Glutamatergic neuron (in vitro differentiated cells): ENCODE data around the gene KLF3. TPM values are rescaled to one million over a fixed set of nuclear protein-coding genes. Genes with fewer than 3 reads are reported as not detected.

Experiments used
- DNase-seq: peaks from one replicate; pipeline ENCODE4 v3.0.0; 2022
- H3K27ac Mint-ChIP-seq: one replicate; pipeline ENCODE4 v1.8.0; 2020; ENCODE audit warnings: mild to moderate bottlenecking, mixed read lengths, inconsistent platforms; ENCODE audit not compliant: unreplicated experiment
- H3K27me3 Mint-ChIP-seq: one replicate; pipeline ENCODE4 v1.8.0; 2020; ENCODE audit warnings: mild to moderate bottlenecking, moderate library complexity, mixed read lengths, inconsistent platforms; ENCODE audit not compliant: unreplicated experiment
- H3K36me3 Mint-ChIP-seq: one replicate; pipeline ENCODE4 v1.8.0; 2020; ENCODE audit warnings: mild to moderate bottlenecking, mixed read lengths, inconsistent platforms; ENCODE audit not compliant: unreplicated experiment
- H3K4me1 Mint-ChIP-seq: one replicate; pipeline ENCODE4 v1.8.0; 2020; ENCODE audit warnings: mild to moderate bottlenecking, low read depth, mixed read lengths, inconsistent platforms; ENCODE audit not compliant: unreplicated experiment
- H3K4me3 Mint-ChIP-seq: one replicate; pipeline ENCODE4 v1.8.0; 2020; ENCODE audit warnings: mild to moderate bottlenecking, mixed read lengths, inconsistent platforms; ENCODE audit not compliant: unreplicated experiment
- H3K9me3 Mint-ChIP-seq: one replicate; pipeline ENCODE4 v1.8.0; 2020; ENCODE audit warnings: mild to moderate bottlenecking, moderate library complexity, mixed read lengths, inconsistent platforms; ENCODE audit not compliant: unreplicated experiment
- total RNA-seq: library from RNA; stranded (reverse); fragmentation: NEBNext Ultra II Directional; extraction: Animal tissue kit (Norgen Biotek cat#: 25700); gene quantifications from one replicate; pipeline ENCODE4 v1.2.1, GENCODE V29; 2021; ENCODE audit not compliant: unreplicated experiment
- TF ChIP-seq, protein P1 (sequence below): fragments of 200-600 bp; sonication (generic); IDR thresholded peaks from one replicate; pipeline ENCODE4 v1.5.0; 2021; ENCODE audit not compliant: partially characterized antibody, unreplicated experiment

The KLF3 gene
- total RNA-seq, 1 donor from 2014 or later: 38.4 TPM

DNA sequence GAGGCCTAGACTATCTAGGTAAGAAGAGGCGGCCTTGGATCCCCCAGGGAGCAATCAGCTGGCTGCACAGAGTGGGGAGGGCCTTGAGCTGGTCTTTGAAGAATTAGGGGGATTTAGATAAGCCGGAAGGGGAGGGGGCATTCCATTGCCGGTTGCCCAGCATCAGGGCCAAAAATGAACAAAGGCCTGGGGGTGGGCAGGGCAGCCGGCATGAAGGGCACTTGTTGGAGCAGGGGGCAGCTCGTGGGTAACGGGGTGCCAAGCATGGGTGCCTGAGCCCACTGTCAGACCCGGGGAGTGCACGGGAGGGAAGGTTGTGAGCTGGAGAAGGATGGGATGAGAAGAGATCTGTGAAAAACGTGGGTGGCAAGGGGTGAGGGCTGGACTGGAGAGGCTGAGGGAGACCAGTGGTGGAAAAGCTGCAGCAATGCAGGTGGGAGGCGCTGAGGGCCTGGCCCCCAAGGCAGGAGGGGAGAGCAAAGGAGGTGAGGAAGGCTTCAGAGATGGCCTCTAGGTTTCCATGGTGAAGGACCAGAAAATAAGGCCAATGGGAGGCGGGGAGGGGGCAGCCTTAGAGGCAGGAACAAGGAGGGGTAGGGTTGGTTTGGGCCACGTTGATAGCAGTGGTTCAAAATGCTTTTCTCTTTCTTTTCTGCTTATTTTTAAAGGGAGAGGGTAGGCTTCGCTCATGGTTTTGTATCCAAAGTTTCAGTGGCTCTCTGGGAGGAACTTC lies 8.6 kb downstream of the KLF3 start:
- Mint-ChIP-seq H3K27ac (peak overlapping the region; percentile 43), H3K27me3 (peaks cover 1% of the 10 kb centered on the region), H3K4me1 (peaks cover 56% of the 10 kb centered on the region), H3K36me3 (no peaks in the 10 kb centered on the region), H3K9me3 (peaks cover 2% of the 10 kb centered on the region), H3K4me3 (no peak overlapping the region)
- TF ChIP-seq, protein P1, sequence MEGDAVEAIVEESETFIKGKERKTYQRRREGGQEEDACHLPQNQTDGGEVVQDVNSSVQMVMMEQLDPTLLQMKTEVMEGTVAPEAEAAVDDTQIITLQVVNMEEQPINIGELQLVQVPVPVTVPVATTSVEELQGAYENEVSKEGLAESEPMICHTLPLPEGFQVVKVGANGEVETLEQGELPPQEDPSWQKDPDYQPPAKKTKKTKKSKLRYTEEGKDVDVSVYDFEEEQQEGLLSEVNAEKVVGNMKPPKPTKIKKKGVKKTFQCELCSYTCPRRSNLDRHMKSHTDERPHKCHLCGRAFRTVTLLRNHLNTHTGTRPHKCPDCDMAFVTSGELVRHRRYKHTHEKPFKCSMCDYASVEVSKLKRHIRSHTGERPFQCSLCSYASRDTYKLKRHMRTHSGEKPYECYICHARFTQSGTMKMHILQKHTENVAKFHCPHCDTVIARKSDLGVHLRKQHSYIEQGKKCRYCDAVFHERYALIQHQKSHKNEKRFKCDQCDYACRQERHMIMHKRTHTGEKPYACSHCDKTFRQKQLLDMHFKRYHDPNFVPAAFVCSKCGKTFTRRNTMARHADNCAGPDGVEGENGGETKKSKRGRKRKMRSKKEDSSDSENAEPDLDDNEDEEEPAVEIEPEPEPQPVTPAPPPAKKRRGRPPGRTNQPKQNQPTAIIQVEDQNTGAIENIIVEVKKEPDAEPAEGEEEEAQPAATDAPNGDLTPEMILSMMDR: no peak
- DNase-seq: no peak

DNA sequence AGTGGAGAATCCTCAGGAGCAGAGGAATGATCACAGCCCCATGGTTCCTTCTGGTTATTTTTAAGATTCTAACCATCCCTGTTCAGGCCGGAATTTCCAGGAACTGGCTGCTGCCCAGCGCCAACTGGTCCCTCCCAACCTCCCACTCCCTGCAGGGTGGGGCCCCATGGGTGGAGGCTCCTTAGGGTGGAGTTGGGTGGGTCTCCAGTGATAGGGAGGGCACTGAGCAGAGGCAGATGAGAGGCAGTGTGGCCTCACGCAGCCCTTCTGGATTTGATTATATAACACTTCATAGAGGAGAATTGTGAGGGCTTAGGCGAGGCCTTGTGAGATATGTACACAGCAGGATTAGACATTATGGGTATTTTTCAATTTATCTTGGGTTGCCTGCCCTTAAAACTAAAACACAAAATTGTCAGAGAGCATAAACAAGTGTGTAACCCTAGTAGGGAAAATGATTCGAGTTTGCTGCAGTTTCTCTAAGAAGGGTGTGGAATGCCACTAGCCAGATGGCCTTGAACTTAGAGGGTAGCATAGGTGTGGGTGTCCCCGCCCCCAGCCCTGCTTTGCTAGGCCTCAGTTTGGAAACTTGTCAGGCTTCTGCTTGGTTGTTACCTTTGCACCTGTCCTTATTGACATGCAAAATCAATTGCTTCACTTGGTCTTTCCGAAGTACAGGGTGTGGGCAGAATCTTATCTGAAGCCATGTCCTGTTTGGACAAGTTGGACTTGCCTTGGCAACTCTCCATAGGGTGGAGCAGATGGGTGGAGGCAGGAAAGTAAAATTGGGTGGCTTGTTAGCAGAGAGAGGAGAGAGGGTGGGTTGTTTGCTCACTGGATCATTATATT lies 9.4 kb downstream of the KLF3 start:
- Mint-ChIP-seq H3K4me1 (peaks cover 60% of the 10 kb centered on the region), H3K27ac (peak overlapping the region; percentile 25), H3K4me3 (no peak overlapping the region), H3K9me3 (peaks cover 2% of the 10 kb centered on the region), H3K36me3 (no peaks in the 10 kb centered on the region), H3K27me3 (peaks cover 1% of the 10 kb centered on the region)
- TF ChIP-seq, protein P1: no peak
- no peak for DNase-seq

DNA sequence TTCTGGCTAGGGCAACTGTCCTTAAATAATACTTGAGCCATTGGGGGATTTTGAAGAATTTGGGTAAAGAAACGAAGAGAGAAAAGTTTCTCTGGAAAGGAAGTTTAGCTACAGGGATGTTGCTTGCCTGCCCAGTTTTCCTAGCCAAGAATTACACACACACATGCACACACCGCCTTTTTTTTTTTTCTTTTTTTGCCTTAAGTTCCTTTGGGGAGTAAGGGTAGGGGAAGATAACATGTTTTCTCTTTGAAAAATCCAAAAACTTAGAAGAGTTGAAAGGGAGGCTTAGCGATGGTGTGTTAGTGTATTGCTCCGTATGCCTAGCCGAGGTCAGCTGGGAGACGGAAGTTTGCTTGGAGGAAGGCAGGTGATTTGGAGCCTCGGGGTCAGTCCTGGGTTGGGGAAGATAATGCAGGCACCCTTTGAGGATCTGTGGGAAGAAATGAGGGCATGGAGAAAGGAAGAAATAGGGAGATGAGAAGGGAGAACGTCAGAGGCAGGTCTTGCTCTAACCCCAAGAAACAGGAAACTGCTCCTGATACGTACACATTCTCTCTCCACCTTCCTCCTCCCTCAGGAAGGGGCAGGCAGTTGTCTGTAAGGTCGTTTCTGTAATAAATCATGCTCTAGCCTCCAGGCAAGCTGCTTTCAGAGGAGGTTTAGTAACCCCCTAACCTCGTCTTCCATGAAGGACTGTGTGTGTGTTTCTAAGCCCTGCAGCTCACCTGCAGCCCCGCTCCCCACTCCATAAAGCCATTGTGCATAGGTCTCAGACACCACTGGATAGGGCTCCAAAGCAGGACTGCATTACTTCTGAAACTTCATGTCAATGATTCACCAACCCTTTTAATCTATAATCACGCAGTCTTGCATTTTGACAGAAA lies 10.5 kb downstream of the KLF3 start:
- Mint-ChIP-seq H3K9me3 (peaks cover 2% of the 10 kb centered on the region), H3K4me1 (peaks cover 57% of the 10 kb centered on the region), H3K27ac (peak overlapping the region; percentile 25), H3K27me3 (peaks cover 1% of the 10 kb centered on the region), H3K36me3 (peaks cover 5% of the 10 kb centered on the region), H3K4me3 (no peak overlapping the region)
- TF ChIP-seq, protein P1: no peak
- DNase-seq: no peak

DNA sequence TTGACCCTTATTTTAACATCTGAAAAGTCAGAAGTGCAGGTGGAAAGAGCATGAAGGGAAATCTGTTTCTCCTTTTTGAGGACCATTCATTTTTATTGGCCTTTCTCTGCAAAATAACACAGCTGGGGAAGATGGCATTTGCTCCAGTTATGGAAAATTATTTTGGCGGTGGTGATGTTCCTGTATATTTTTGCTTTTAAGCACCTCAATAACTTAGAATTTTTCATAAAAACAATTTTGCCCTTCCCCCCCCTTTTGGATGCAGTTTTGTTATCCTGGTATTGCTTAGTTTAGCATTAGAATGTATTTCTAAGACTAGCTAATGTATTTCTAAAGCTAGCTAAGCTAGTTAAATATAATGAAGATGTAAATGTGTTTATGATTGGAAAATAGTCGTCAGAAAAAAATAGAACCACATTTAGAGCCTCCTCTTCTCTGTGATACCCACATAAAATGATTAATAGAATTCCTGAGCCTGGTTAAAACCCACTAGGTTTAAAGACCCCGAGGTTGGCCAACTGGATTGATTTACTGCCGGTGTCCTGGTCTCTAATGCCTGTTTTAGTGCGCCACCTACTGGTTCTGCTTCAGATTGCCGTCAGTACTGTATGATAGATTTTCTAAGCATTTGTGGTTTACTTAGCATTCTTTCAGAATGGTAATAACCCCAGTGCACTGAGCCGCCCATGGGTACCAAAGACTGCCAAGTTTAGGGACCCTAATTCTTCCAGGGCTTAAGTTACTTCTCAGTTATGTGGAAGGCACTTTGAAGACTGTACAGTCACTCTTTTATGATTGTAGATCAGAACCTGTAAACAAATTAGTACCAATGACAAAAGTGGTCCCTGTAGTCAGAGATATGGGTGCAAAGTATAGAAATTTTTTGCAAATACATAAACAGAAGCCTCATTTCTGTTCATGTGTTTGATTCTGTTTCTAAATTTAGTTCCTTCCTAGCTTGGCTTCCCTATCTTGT lies 11.4 kb downstream of the KLF3 start:
- peak; percentile 84 for DNase-seq
- Mint-ChIP-seq H3K27ac (no peak overlapping the region), H3K36me3 (peaks cover 5% of the 10 kb centered on the region), H3K9me3 (peaks cover 2% of the 10 kb centered on the region), H3K4me1 (peaks cover 50% of the 10 kb centered on the region), H3K27me3 (peaks cover 1% of the 10 kb centered on the region), H3K4me3 (peak overlapping the region; percentile 21)
- TF ChIP-seq, protein P1: peak; percentile 91
